B cell (primary cell): ENCODE results near the gene HAGHL. TPM values are rescaled to one million over a fixed set of nuclear protein-coding genes. Genes with fewer than 3 reads are reported as not detected.
A peak's percentile ranks its signal among the peaks of the same experiment; 100 is the strongest.

Source experiments
- ATAC-seq: fragments of 200-7000 bp; cut with Tn5 transposase; one replicate; pipeline ENCODE4 v1.10.0; 2021; ENCODE audit warnings: low read depth, mild to moderate bottlenecking, moderate number of reproducible peaks, moderate library complexity
- CTCF ChIA-PET: fragments of 350-600 bp; sonication (Branson Sonifier 250); formaldehyde crosslinking; loops from one replicate; lab custom pipeline; 2021; ENCODE audit warnings: antibody characterized with exemption, inconsistent platforms; lab: Charles Lee
- POLR2A ChIA-PET: fragments of 350-600 bp; sonication (Branson Sonifier 250); formaldehyde crosslinking; loops from one replicate; lab custom pipeline; 2021; ENCODE audit warnings: antibody characterized with exemption; lab: Charles Lee
- DNase-seq: peaks from one replicate; pipeline ENCODE4 v3.0.0; 2013
- H2AFZ ChIP-seq: 2 replicates; pipeline ENCODE4 v1.6.1; 2012; ENCODE audit warnings: mild to moderate bottlenecking, low read depth, low read length; ENCODE audit not compliant: insufficient read depth, poor library complexity, severe bottlenecking
- H3K27ac ChIP-seq, 2 donors: 1 replicate in 1 of 2; 2 replicates in 1 of 2; pipeline ENCODE4 v1.5.1; 2012 to 2013; ENCODE audit warnings: low read length in 2 of 2, mild to moderate bottlenecking in 2 of 2, moderate library complexity in 1 of 2
- H3K27me3 ChIP-seq, 4 experiments: fragments of 200-600 bp in 1 of 4; sonication (generic) in 1 of 4; replicated peaks in 1 of 4; 1 replicate in 2 of 4; 2 replicates in 2 of 4; pipeline versions ENCODE4 v1.6.1 to v1.7.0; 2013 to 2016; ENCODE audit warnings: low read length in 3 of 4, mild to moderate bottlenecking in 2 of 4, mixed read lengths in 1 of 4, moderate library complexity in 1 of 4; ENCODE audit not compliant: insufficient read depth in 4 of 4, control insufficient read depth in 3 of 4; ENCODE audit errors: control extremely low read depth in 1 of 4
- H3K36me3 ChIP-seq, 2 experiments: replicated peaks in 1 of 2; 1 replicate in 1 of 2; 2 replicates in 1 of 2; pipeline versions ENCODE4 v1.6.1 to v1.7.1; 2013; ENCODE audit warnings: low read length in 1 of 2; ENCODE audit not compliant: insufficient read depth in 2 of 2, control insufficient read depth in 1 of 2; ENCODE audit errors: control extremely low read depth in 1 of 2, extremely low read depth in 1 of 2
- H3K4me1 ChIP-seq, 2 donors: fragments of 200-600 bp in 1 of 2; sonication (generic) in 1 of 2; 1 replicate in 1 of 2; 2 replicates in 1 of 2; pipeline versions ENCODE4 v1.5.1 to v1.6.1; 2013 to 2017; ENCODE audit warnings: low read length in 2 of 2; ENCODE audit not compliant: control insufficient read depth in 2 of 2, insufficient read depth in 2 of 2
- H3K4me2 ChIP-seq: replicated peaks from 2 replicates; pipeline ENCODE3; 2012; ENCODE audit warnings: mild to moderate bottlenecking, low read depth, low read length; ENCODE audit not compliant: poor library complexity, severe bottlenecking
- H3K4me3 ChIP-seq, 5 experiments: fragments of 200-600 bp in 1 of 5; sonication (generic) in 1 of 5; 1 replicate in 3 of 5; 2 replicates in 2 of 5; pipeline versions ENCODE4 v1.5.1 to v1.7.0; 2011 to 2016; ENCODE audit warnings: low read length in 4 of 5, mild to moderate bottlenecking in 4 of 5, low read depth in 2 of 5, control low read depth in 1 of 5, moderate library complexity in 1 of 5; ENCODE audit not compliant: insufficient read depth in 1 of 5; ENCODE audit errors: control extremely low read depth in 1 of 5, extremely low read depth in 1 of 5
- H3K79me2 ChIP-seq: fragments of 200-600 bp; sonication (generic); one replicate; pipeline ENCODE4 v1.6.0; 2016; ENCODE audit warnings: low read length; ENCODE audit not compliant: control insufficient read depth, insufficient read depth
- H3K9ac ChIP-seq: fragments of 200-600 bp; sonication (generic); 2 replicates; pipeline ENCODE4 v1.6.1; 2017; ENCODE audit warnings: mild to moderate bottlenecking, low read length, moderate library complexity
- H3K9me3 ChIP-seq, 3 donors: one replicate each; pipeline versions ENCODE4 v1.6.1 to v1.7.1; 2013; ENCODE audit warnings: low read length in 2 of 3; ENCODE audit not compliant: control insufficient read depth in 2 of 3, insufficient read depth in 1 of 3; ENCODE audit errors: control extremely low read depth in 1 of 3
- H4K20me1 ChIP-seq: 2 replicates; pipeline ENCODE4 v1.6.0; 2012; ENCODE audit warnings: mild to moderate bottlenecking, low read length; ENCODE audit not compliant: insufficient read depth, control insufficient read depth, poor library complexity, severe bottlenecking
- H3K27ac Mint-ChIP-seq: one replicate; pipeline ENCODE4 v1.8.0; 2021; ENCODE audit warnings: mixed read lengths
- H3K27me3 Mint-ChIP-seq: one replicate; pipeline ENCODE4 v1.8.0; 2021; ENCODE audit warnings: mixed read lengths
- H3K4me1 Mint-ChIP-seq: one replicate; pipeline ENCODE4 v1.8.0; 2021; ENCODE audit warnings: mixed read lengths
- H3K4me3 Mint-ChIP-seq: one replicate; pipeline ENCODE4 v1.8.0; 2021; ENCODE audit warnings: mixed read lengths
- H3K9me3 Mint-ChIP-seq: one replicate; pipeline ENCODE4 v1.8.0; 2022; ENCODE audit warnings: mixed read lengths; ENCODE audit not compliant: insufficient read depth
- CTCF ChIP-seq: fragments of 200-600 bp; IDR thresholded peaks from one replicate; pipeline ENCODE4 v1.8.0; 2022; ENCODE audit warnings: antibody characterized with exemption, mild to moderate bottlenecking
- EZH2 ChIP-seq: IDR thresholded peaks from 2 replicates; pipeline ENCODE4 v1.6.1; 2012; ENCODE audit warnings: borderline replicate concordance, low read depth, mild to moderate bottlenecking, moderate library complexity, low read length; ENCODE audit not compliant: insufficient read depth, poor library complexity, severe bottlenecking
- WGBS: methylation state at CpG from one replicate; pipeline ENCODE4 v1.1.5; 2013; ENCODE audit warnings: missing lambda C conversion rate; ENCODE audit not compliant: insufficient coverage; 5-methylcytosine and 5-hydroxymethylcytosine counted together
- intact Hi-C: fragments of 100-400 bp; cut with micrococcal nuclease; formaldehyde crosslinking; loops from one replicate; pipeline ENCODE4 v1.10.0; 2022
- polyA plus RNA-seq: library from polyadenylated mRNA; depleted of rRNA; stranded (reverse); fragments of >200 nt; gene quantifications from 2 replicates; pipeline ENCODE4 v1.2.3, GENCODE V29; 2012
- total RNA-seq, 2 donors: library from RNA; stranded (reverse); fragments of 120-200 nt in 1 of 2; gene quantifications; 1 replicate in 1 of 2; 2 replicates in 1 of 2; pipeline versions ENCODE4 v1.2.3 to v1.2.4, GENCODE V29; 2013 to 2022

HAGHL gene
- total and polyA plus RNA-seq, 2 donors (not counting 1 experiment from before 2014, with no cell fraction given): 32.3 to 87.1 TPM

GRCh38 chr16:678209-678857, 48.6 kb upstream of the HAGHL start:
- H3K9me3 Mint-ChIP-seq: no peaks in the 10 kb centered on the region
- intact Hi-C loops: loop anchor here (2.0 to 5.0 kb wide), 2 partner anchors 90 to 999 kb away; partner anchors contain the start of gene JPT2
- H3K27ac ChIP-seq: no peak overlapping the region
- H3K4me3 ChIP-seq: no peak overlapping the region
- H3K4me2 ChIP-seq: no peak overlapping the region
- TF ChIP-seq CTCF (no peak), EZH2 (no peak)
- no peak for ATAC-seq
- H4K20me1 ChIP-seq: peaks cover 27% of the 10 kb centered on the region
- no peak overlapping the region for H3K9ac ChIP-seq
- H2AFZ ChIP-seq: no peak overlapping the region
- POLR2A ChIA-PET: no interaction called here
- peak overlapping the region; percentile 88 for H3K4me3 Mint-ChIP-seq
- H3K4me1 Mint-ChIP-seq: peaks cover 40% of the 10 kb centered on the region
- no peak overlapping the region for H3K27ac Mint-ChIP-seq
- H3K9me3 ChIP-seq: peaks cover 0 to 7% (median 0%) of the 10 kb centered on the region in 3 donors
- H3K4me1 ChIP-seq: peaks cover 25 to 56% of the 10 kb centered on the region in 2 donors
- CTCF ChIA-PET: no interaction called here
- H3K27me3 Mint-ChIP-seq: peaks cover 6% of the 10 kb centered on the region
- no peak for DNase-seq
- H3K36me3 ChIP-seq: peaks cover 0 to 17% of the 10 kb centered on the region in 2 experiments
- H3K27me3 ChIP-seq: peaks cover 0 to 25% (median 11%) of the 10 kb centered on the region in 4 experiments
- H3K79me2 ChIP-seq: peaks cover 26% of the 10 kb centered on the region
- 69% methylated on average over 19 of the region's 21 CpGs for WGBS
